LNCaP clone FGC (cell line): ENCODE measurements around the gene SNRNP48.

ENCODE experiments used
- DNase-seq: peaks from one replicate; pipeline ENCODE4 v3.0.0-alpha.2; 2011; ENCODE audit warnings: low read depth
- H3K4me3 ChIP-seq: 2 replicates; pipeline ENCODE4 v1.5.1; 2011; ENCODE audit warnings: mild to moderate bottlenecking, low read depth, low read length, control low read depth
- TF ChIP-seq, protein P1 (sequence below): IDR thresholded peaks from 2 replicates; pipeline ENCODE4 v1.5.1; 2012; ENCODE audit warnings: mild to moderate bottlenecking; ENCODE audit not compliant: control insufficient read depth, insufficient read depth; ENCODE audit errors: extremely low read depth

SNRNP48 gene

DNA sequence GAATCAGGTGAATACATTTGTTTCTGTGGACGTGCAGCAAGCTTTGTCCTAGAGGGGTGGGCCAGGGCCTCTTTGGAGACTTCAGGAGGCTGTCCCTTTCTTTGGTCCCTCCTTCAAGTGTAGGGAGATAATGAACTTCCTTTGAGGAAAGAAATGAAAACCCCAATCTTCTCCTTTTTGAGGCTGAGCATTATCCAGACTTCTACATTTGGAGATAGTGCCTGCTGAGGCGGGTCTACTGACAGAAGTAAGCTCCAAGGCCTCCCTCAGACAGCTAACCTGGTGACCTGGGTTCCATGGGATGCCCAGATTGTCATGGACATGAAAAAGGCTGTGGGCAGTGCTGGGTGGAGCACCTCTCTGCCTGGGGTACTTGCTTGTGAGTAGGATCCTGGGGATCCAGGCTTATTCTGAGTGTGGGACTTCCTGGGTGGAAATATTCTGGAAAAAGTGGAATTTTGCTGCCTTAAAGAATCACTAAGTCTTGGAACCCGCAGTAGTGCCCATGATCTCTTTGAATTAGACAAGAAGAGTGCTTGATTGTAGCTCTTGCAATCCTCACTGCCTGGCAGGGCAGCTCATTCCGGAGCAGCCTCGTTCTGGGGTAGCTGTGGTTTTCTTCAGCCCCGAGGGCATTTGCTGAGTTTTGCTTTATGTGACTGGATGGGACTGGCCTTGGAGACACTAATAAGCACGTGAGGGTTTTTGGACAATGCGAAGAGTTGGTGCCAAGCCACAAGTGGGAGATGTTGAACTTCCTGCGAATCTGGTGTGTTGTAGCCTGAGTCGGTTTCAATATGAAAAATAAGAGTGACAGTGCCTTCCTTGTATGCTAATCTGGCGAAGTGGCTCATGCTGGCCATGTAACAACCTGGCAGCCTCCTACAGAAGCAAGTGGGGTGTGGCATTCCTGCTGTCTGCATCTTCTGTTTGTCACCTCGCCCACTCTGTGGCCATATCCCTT, 28.1 kb downstream of the SNRNP48 start:
- TF ChIP-seq, protein P1, sequence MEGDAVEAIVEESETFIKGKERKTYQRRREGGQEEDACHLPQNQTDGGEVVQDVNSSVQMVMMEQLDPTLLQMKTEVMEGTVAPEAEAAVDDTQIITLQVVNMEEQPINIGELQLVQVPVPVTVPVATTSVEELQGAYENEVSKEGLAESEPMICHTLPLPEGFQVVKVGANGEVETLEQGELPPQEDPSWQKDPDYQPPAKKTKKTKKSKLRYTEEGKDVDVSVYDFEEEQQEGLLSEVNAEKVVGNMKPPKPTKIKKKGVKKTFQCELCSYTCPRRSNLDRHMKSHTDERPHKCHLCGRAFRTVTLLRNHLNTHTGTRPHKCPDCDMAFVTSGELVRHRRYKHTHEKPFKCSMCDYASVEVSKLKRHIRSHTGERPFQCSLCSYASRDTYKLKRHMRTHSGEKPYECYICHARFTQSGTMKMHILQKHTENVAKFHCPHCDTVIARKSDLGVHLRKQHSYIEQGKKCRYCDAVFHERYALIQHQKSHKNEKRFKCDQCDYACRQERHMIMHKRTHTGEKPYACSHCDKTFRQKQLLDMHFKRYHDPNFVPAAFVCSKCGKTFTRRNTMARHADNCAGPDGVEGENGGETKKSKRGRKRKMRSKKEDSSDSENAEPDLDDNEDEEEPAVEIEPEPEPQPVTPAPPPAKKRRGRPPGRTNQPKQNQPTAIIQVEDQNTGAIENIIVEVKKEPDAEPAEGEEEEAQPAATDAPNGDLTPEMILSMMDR, result 0 out of 2 replicates have a peak, but pooled peaks have one; percentile 16
- H3K4me3 ChIP-seq, result no peak overlapping the region
- peak; percentile 50 for DNase-seq

DNA sequence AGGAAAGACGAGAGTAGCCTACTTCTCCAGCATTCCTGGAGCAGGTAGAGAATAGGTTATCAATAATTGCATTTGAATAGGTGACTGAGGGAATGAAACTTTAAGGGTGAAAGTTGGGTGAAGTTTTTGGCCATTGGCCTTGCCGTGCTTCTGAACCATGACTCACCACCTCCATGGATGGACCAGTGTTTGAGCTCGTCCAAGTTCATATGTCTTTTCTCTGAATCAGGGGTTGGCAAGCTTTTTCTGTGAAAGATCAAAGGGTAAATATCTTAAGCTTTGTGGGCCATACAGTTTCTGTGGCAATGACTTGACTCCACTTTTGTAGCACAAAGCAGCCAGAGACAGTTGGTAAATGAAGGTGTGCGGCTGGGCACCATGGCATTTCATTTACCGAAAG, 31.8 kb downstream of the SNRNP48 start:
- DNase-seq, result no peak
- TF ChIP-seq, protein P1, result no peak
- H3K4me3 ChIP-seq, result no peak overlapping the region

GRCh38 chr6:7624796-7625710, 35.1 kb downstream of the SNRNP48 start:
- TF ChIP-seq, protein P1, result 0 out of 2 replicates have a peak, but pooled peaks have one; percentile 27
- H3K4me3 ChIP-seq, result no peak overlapping the region
- peak; percentile 17 for DNase-seq

DNA sequence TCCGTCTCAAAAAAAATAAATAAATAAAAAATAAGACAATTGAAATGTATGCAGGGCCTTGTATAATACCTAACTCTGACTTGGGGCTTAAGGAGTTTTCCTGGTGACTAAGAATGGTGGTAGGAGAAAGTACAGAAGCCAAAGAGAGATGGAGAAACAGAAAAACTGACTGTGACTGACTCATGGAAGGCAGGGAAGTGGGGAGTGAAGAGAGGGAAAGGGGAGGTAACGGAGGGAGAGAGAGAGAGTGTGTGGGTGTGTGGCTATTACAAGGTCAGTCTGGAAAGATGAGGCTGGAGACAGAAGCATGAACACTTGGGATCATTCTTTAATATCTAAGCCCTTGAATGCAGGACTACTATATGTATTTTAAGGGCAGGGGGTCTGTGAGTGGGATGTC, 38.5 kb downstream of the SNRNP48 start:
- no peak for DNase-seq
- TF ChIP-seq, protein P1, result no peak
- no peak overlapping the region for H3K4me3 ChIP-seq

DNA sequence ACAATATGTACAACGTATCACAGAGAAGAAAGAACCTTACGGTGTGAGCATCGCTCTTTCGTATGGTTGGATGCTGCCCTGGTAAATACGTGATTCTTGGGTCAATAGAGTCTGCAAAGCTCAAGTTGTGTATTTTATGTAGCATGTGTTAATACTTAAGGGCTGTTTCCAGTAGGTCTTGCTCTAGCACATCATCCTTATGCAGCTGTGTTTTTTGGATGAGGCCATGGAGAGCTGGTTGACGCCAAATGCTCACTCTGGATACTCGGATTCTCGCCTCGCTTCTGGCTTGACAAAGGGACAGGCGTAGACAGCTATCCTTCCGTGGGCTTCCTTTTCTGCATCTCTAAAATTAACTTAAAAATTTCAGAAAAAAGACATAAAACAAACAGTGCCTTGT, 38.9 kb downstream of the SNRNP48 start:
- TF ChIP-seq, protein P1, result no peak
- DNase-seq, result no peak
- H3K4me3 ChIP-seq, result no peak overlapping the region

DNA sequence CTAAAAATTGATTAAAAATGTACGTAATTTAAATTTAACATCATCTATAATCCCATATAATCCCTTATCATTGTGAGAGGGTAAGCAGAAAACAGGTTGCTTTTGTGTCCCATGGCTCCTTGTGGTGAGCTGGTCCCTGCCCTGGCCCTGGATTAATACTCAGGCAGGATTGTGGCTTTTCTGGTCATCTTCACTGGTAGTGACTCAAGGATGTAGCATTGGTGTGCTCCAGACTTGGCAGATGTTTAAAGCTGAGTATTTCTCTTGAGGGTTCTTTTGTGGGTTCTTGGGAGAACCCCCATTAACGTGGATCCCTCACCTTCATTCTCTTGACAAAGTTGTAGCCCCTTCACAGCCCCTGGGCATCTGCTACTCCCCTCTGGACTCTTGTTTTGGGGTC, 39.3 kb downstream of the SNRNP48 start:
- TF ChIP-seq, protein P1, result no peak

More for the DNA sequence above, 39.3 kb downstream of the SNRNP48 start:
- no peak overlapping the region for H3K4me3 ChIP-seq
- DNase-seq, result no peak
